ENCODE results near the gene CORO7. TPM values are rescaled to one million over a fixed set of nuclear protein-coding genes. Genes with fewer than 3 reads are reported as not detected.

The CORO7 gene
- total and polyA plus RNA-seq, 9 donors: 1.3 to 29.5 (median 17.9) TPM

GRCh38 chr16:4360538-4361021 lies 55.8 kb downstream of the CORO7 start:
- peak in 1 of 5 donors; percentile 36 for DNase-seq
- Histone ChIP-seq H3K36me3 (no peaks in the 10 kb centered on the region), H3K9me3 (no peaks in the 10 kb centered on the region), H3K27ac (no peak overlapping the region), H3K4me1 (ENCODE audit: insufficient read depth) (no peaks in the 10 kb centered on the region), H3K27me3 (no peaks in the 10 kb centered on the region), H3K4me3 (no peak overlapping the region)
- 85 to 92% (median 88%) methylated on average over 10 to 11 of the region's 11 CpGs for WGBS, 3 donors
- intact Hi-C loops (cut with DNase I): loop anchor here in 2 of 4 donors (2.0 kb wide), 1 partner anchor 42 kb away; no protein-coding TSS in a partner anchor
- no peak for TF ChIP-seq EP300 (IDR thresholded peaks at IDR 0.05)
- TF ChIP-seq POLR2A (IDR thresholded peaks at IDR 0.05): no peak
- TF ChIP-seq CTCF (IDR thresholded peaks at IDR 0.05): no peak

GRCh38 chr16:4359914-4360313 lies 56.5 kb downstream of the CORO7 start:
- intact Hi-C loops (cut with DNase I): loop anchor here (1.0 to 2.0 kb wide), 2 partner anchors 42 to 43 kb away; no protein-coding TSS in a partner anchor
- no peaks in the 10 kb centered on the region for H3K9me3 ChIP-seq
- 93 to 96% (median 96%) methylated on average over 3 of the region's 3 CpGs for WGBS, 3 donors
- no peak overlapping the region for H3K27ac ChIP-seq
- DNase-seq: no peak
- H3K4me1 ChIP-seq (ENCODE audit: insufficient read depth): no peaks in the 10 kb centered on the region
- no peak overlapping the region for H3K4me3 ChIP-seq
- H3K27me3 ChIP-seq: no peaks in the 10 kb centered on the region
- TF ChIP-seq CTCF (IDR thresholded peaks at IDR 0.05) (no peak), EP300 (IDR thresholded peaks at IDR 0.05) (no peak), POLR2A (IDR thresholded peaks at IDR 0.05) (no peak)
- H3K36me3 ChIP-seq: no peaks in the 10 kb centered on the region

- 33 to 42% (median 39%) methylated on average over 10 to 19 of the region's 19 CpGs for WGBS, 3 donors
Measured at GRCh38 chr16:4358831-4359561, 57.4 kb downstream of the CORO7 start.

GRCh38 chr16:4358236-4358635 lies 58.2 kb downstream of the CORO7 start:
- no peak for TF ChIP-seq EP300 (IDR thresholded peaks at IDR 0.05)
- TF ChIP-seq CTCF (IDR thresholded peaks at IDR 0.05): no peak
- no peak for TF ChIP-seq POLR2A (IDR thresholded peaks at IDR 0.05)
- no peaks in the 10 kb centered on the region for H3K36me3 ChIP-seq
- no peaks in the 10 kb centered on the region for H3K27me3 ChIP-seq
- intact Hi-C loops (cut with DNase I): no loop called here
- no peak overlapping the region for H3K27ac ChIP-seq
- WGBS, 3 donors: 94 to 97% (median 94%) methylated on average over 19 of the region's 19 CpGs
- H3K9me3 ChIP-seq: no peaks in the 10 kb centered on the region
- H3K4me1 ChIP-seq (ENCODE audit: insufficient read depth): no peaks in the 10 kb centered on the region
- DNase-seq: peak in 1 of 5 donors; percentile 25
- H3K4me3 ChIP-seq: no peak overlapping the region

More at GRCh38 chr16:4358831-4359561, 57.4 kb downstream of the CORO7 start:
- no peaks in the 10 kb centered on the region for H3K36me3 ChIP-seq
- peak; percentile 65 to 83 (median 81) for DNase-seq
- H3K9me3 ChIP-seq: no peaks in the 10 kb centered on the region
- H3K27ac ChIP-seq: no peak overlapping the region
- no peak for TF ChIP-seq POLR2A (IDR thresholded peaks at IDR 0.05)
- peak; percentile 85 to 98 (median 96) for TF ChIP-seq CTCF (IDR thresholded peaks at IDR 0.05)
- no peak for TF ChIP-seq EP300 (IDR thresholded peaks at IDR 0.05)
- no peak overlapping the region for H3K4me3 ChIP-seq
- H3K27me3 ChIP-seq: no peaks in the 10 kb centered on the region
- intact Hi-C loops (cut with DNase I): loop anchor here in 2 of 4 donors (1.0 kb wide), 1 partner anchor 43 kb away; no protein-coding TSS in a partner anchor
- H3K4me1 ChIP-seq (ENCODE audit: insufficient read depth): no peaks in the 10 kb centered on the region

Measured in ovary (tissue), 9 donors.